HCT116 (cell line): ENCODE measurements around the gene HOXB1. TPM values are rescaled to one million over a fixed set of nuclear protein-coding genes. Genes with fewer than 3 reads are reported as not detected.

Experiments
- ATAC-seq: fragments of 200-7000 bp; cut with Tn5 transposase; 2 replicates; pipeline ENCODE4 v1.9.1; 2020; ENCODE audit warnings: mild to moderate bottlenecking, moderate library complexity
- BruUV-seq: library from RNA; stranded (reverse); fragments of 400-500 nt; replicated peaks from 2 replicates; lab custom pipeline; 2021; lab: Mats Ljungman, UMichigan
- CTCF ChIA-PET: fragments of 300-600 bp; sonication (Branson Sonifier 250); formaldehyde crosslinking; loops from one replicate; lab custom pipeline; 2021; ENCODE audit warnings: antibody characterized with exemption; lab: Charles Lee
- POLR2A ChIA-PET: fragments of 300-600, 350-600 bp; sonication (Branson Sonifier 250); formaldehyde crosslinking; loops from one replicate; lab custom pipeline; 2021; ENCODE audit warnings: antibody characterized with exemption; lab: Charles Lee
- RAD21 ChIA-PET, 2 experiments: fragments of 300-600 bp; sonication (Branson Sonifier 250); formaldehyde crosslinking; loops; one replicate each; lab custom pipeline; 2023; ENCODE audit warnings: low total read pairs in 2 of 2; ENCODE audit not compliant: uncharacterized antibody in 2 of 2, unreplicated experiment in 2 of 2, low non-redundant PET in 1 of 2; lab: Charles Lee
- DNase-seq: peaks from one replicate; pipeline ENCODE4 v3.0.0-alpha.2; 2010; ENCODE audit warnings: low read depth, low spot score
- H2AFZ ChIP-seq: fragments of 200-600 bp; shearing (Covaris generic), sonication (generic); 2 replicates; pipeline ENCODE4 v1.6.1; 2017; ENCODE audit warnings: low read depth, mixed run types, mixed read lengths, antibody characterized with exemption, low read length; ENCODE audit not compliant: poor library complexity, severe bottlenecking
- H3K27ac ChIP-seq: 2 replicates; pipeline ENCODE4 v1.5.1; 2012; ENCODE audit warnings: low read depth, low read length
- H3K27me3 ChIP-seq: fragments of 200-600 bp; sonication (generic); 2 replicates; pipeline ENCODE4 v1.6.1; 2016; ENCODE audit warnings: mixed run types, low read length, mixed read lengths; ENCODE audit not compliant: insufficient read depth
- H3K36me3 ChIP-seq, 2 experiments: fragments of 200-500 bp in 1 of 2; fragments of 200-600 bp in 1 of 2; sonication (Bioruptor generic) in 1 of 2; sonication (generic) in 1 of 2; 2 replicates each; pipeline versions ENCODE4 v1.5.1 to v1.6.1; 2014 to 2016; ENCODE audit warnings: low read length in 2 of 2, inconsistent platforms in 1 of 2, mixed read lengths in 1 of 2, mixed run types in 1 of 2; ENCODE audit not compliant: insufficient read depth in 2 of 2, control insufficient read depth in 1 of 2
- H3K4me1 ChIP-seq, 2 experiments: fragments of 200-600 bp in 1 of 2; sonication (generic) in 1 of 2; 2 replicates each; pipeline versions ENCODE4 v1.5.1 to v1.6.1; 2012 to 2017; ENCODE audit warnings: low read length in 2 of 2, inconsistent platforms in 1 of 2, mild to moderate bottlenecking in 1 of 2, mixed read lengths in 1 of 2, mixed run types in 1 of 2, moderate library complexity in 1 of 2; ENCODE audit not compliant: insufficient read depth in 2 of 2, control insufficient read depth in 1 of 2
- H3K4me2 ChIP-seq: fragments of 200-600 bp; sonication (generic); 2 replicates; pipeline ENCODE4 v1.6.1; 2017; ENCODE audit warnings: mixed run types, low read length, mixed read lengths
- H3K4me3 ChIP-seq, 2 experiments: fragments of 200-600 bp in 1 of 2; sonication (generic) in 1 of 2; replicated peaks in 1 of 2; 2 replicates each; pipeline ENCODE4 v1.5.1; 2011 to 2016; ENCODE audit warnings: low read length in 2 of 2, control low read depth in 1 of 2, low read depth in 1 of 2, mild to moderate bottlenecking in 1 of 2, mixed read lengths in 1 of 2, mixed run types in 1 of 2
- H3K79me2 ChIP-seq: fragments of 200-600 bp; sonication (generic); 2 replicates; pipeline ENCODE4 v1.6.1; 2017; ENCODE audit warnings: mild to moderate bottlenecking, mixed run types, low read length, moderate library complexity, mixed read lengths; ENCODE audit not compliant: insufficient read depth
- H3K9ac ChIP-seq: fragments of 200-600 bp; sonication (generic); 2 replicates; pipeline ENCODE4 v1.6.1; 2016; ENCODE audit warnings: low read length, mixed read lengths
- H3K9me2 ChIP-seq: fragments of 200-600 bp; sonication (generic), shearing (Covaris generic); 2 replicates; pipeline ENCODE4 v1.6.1; 2017; ENCODE audit warnings: mixed run types, mild to moderate bottlenecking, moderate library complexity; ENCODE audit not compliant: insufficient read depth
- H3K9me3 ChIP-seq, 2 experiments: fragments of 200-500 bp in 1 of 2; fragments of 200-600 bp in 1 of 2; sonication (Bioruptor generic) in 1 of 2; sonication (generic) in 1 of 2; 2 replicates each; pipeline ENCODE4 v1.6.1; 2014 to 2017; ENCODE audit warnings: low read length in 2 of 2, mixed read lengths in 2 of 2, inconsistent platforms in 1 of 2, low read depth in 1 of 2, mild to moderate bottlenecking in 1 of 2, mixed run types in 1 of 2, moderate library complexity in 1 of 2; ENCODE audit not compliant: control insufficient read depth in 1 of 2, insufficient read depth in 1 of 2
- H4K20me1 ChIP-seq: fragments of 200-600 bp; sonication (generic), shearing (Covaris generic); 2 replicates; pipeline ENCODE4 v1.6.1; 2017; ENCODE audit warnings: mixed run types, mild to moderate bottlenecking, moderate library complexity; ENCODE audit not compliant: insufficient read depth
- CBX3 ChIP-seq: IDR thresholded peaks from 2 replicates; pipeline ENCODE4 v1.6.1; 2012; ENCODE audit warnings: low read depth
- CEBPB ChIP-seq: IDR thresholded peaks from 2 replicates; pipeline ENCODE4 v1.6.1; 2012; ENCODE audit warnings: low read depth
- EGR1 ChIP-seq: IDR thresholded peaks from 2 replicates; pipeline ENCODE4 v1.6.1; 2012; ENCODE audit warnings: low read depth
- EZH2phosphoT487 ChIP-seq: fragments of 200-600 bp; IDR thresholded peaks from 2 replicates; pipeline ENCODE4 v1.6.1; 2018; ENCODE audit warnings: antibody characterized with exemption, borderline replicate concordance
- JUND ChIP-seq: IDR thresholded peaks from 2 replicates; pipeline ENCODE4 v1.6.1; 2012
- MAX ChIP-seq: IDR thresholded peaks from 2 replicates; pipeline ENCODE4 v1.6.1; 2012
- POLR2A ChIP-seq: IDR thresholded peaks from 2 replicates; pipeline ENCODE4 v1.7.0; 2011; ENCODE audit warnings: borderline replicate concordance; ENCODE audit not compliant: insufficient read depth, insufficient read length; ENCODE audit errors: extremely low read depth
- POLR2AphosphoS5 ChIP-seq: IDR thresholded peaks from 2 replicates; pipeline ENCODE4 v1.6.1; 2011; ENCODE audit warnings: mild to moderate bottlenecking, low read depth, low read length, moderate library complexity
- REST ChIP-seq: IDR thresholded peaks from 2 replicates; pipeline ENCODE4 v1.6.1; 2012; ENCODE audit warnings: low read depth
- SP1 ChIP-seq: IDR thresholded peaks from 2 replicates; pipeline ENCODE4 v1.6.1; 2012; ENCODE audit warnings: low read depth
- YY1 ChIP-seq: IDR thresholded peaks from 2 replicates; pipeline ENCODE4 v1.6.1; 2011; ENCODE audit warnings: low read length, low read depth, moderate library complexity, mild to moderate bottlenecking; ENCODE audit not compliant: insufficient replicate concordance; ENCODE audit errors: extremely low read depth
- ZNF274 ChIP-seq: fragments of 200-500 bp; sonication (Bioruptor generic); IDR thresholded peaks from 2 replicates; pipeline ENCODE4 v1.6.1; 2014; ENCODE audit warnings: mild to moderate bottlenecking, low read depth, low read length, inconsistent platforms
- intact Hi-C: fragments of 100-400 bp; cut with micrococcal nuclease; formaldehyde crosslinking; loops from 2 replicates; pipeline ENCODE4 v1.10.0; 2022
- total RNA-seq: library from RNA; stranded (reverse); gene quantifications from one replicate; pipeline ENCODE4 v1.2.1, GENCODE V29; 2021; ENCODE audit not compliant: unreplicated experiment
- TF ChIP-seq, protein P1 (sequence below), 3 experiments: fragments of 200-600 bp in 1 of 3; sonication (generic) in 1 of 3; IDR thresholded peaks in 2 of 3; conservative IDR thresholded peaks in 1 of 3; 2 replicates each; pipeline ENCODE4 v1.5.1; 2012 to 2017; ENCODE audit warnings: low read depth in 2 of 3, low read length in 2 of 3, antibody characterized with exemption in 1 of 3, borderline replicate concordance in 1 of 3, control low read depth in 1 of 3, mild to moderate bottlenecking in 1 of 3, mixed read lengths in 1 of 3, mixed run types in 1 of 3, moderate library complexity in 1 of 3; ENCODE audit not compliant: insufficient read depth in 1 of 3

The HOXB1 gene
- total RNA-seq, 1 experiment from 2014 or later = not detected

DNA sequence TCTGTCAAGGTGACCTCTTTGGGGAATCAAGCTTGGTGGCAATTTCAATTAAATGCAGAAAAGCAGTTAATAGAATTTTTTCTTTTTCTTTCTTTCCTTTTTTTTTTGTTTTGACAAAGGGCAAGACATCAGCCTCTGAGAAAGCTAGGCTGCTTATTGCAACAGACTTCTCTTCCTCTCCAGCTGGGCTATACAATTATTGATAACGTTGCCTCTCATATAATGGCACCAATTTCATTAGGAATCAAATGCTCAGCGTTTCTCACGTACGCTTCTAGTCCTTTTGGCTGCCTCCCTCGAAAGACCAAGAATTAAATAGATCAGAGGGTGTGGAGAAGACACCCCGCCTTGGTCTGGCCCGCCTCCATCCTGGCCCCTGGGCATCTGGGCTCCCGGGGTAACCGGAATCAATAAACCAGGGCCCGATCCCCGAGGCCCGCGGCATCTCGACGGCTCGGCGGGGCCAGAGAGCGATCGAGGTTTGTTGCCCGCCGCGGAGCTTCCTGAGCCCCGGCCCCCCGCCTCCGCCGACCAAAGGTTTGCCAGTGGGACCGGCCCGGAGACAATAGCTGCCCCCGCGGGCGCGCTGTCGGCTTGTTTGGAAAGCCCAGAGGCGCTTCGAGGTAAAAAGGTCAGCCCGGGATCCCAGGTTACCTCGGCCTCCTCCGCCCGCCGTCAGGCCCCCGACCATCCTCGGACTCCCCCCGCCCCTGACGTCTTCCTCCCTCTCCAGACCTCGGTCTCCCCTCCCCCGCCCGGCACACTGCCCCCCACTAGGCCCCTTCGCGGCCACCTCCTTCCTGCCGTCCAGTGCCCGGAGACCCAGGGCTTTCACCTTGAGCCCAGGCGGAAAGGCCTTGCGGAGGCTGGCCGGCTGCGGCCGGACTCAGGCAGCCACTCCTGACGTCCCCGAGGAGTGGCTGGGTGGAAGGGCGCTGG lies 3.9 kb downstream of the HOXB1 start:
- no peak for TF ChIP-seq ZNF274
- no peak for TF ChIP-seq EGR1
- TF ChIP-seq CEBPB = no peak
- no peak for TF ChIP-seq JUND
- TF ChIP-seq YY1 = no peak
- no peak for TF ChIP-seq POLR2A
- no peak for TF ChIP-seq MAX
- no peak for TF ChIP-seq CBX3
- Histone ChIP-seq H3K27me3 (no peaks in the 10 kb centered on the region), H3K27ac (no peak overlapping the region), H3K9ac (no peak overlapping the region), H3K4me1 (peaks cover 0 to 14% of the 10 kb centered on the region in 2 experiments; a peak in 2 of 4 replicates), H3K79me2 (no peaks in the 10 kb centered on the region), H3K4me3 (no peak overlapping the region), H3K9me3 (no peaks in the 10 kb centered on the region), H3K36me3 (no peaks in the 10 kb centered on the region), H3K9me2 (no peaks in the 10 kb centered on the region), H2AFZ (no peak overlapping the region), H3K4me2 (no peak overlapping the region), H4K20me1 (no peaks in the 10 kb centered on the region)
- intact Hi-C loops = no loop called here
- ChIA-PET RAD21 (no interaction called here), CTCF (no interaction called here), POLR2A (no interaction called here)
- BruUV-seq = no TSS peak
- ATAC-seq (no peak), DNase-seq (no peak)

- Histone ChIP-seq H2AFZ (no peak overlapping the region), H3K27ac (no peak overlapping the region), H3K27me3 (no peaks in the 10 kb centered on the region), H3K9ac (no peak overlapping the region), H3K4me2 (no peak overlapping the region), H3K4me3 (no peak overlapping the region), H4K20me1 (no peaks in the 10 kb centered on the region), H3K9me3 (no peaks in the 10 kb centered on the region), H3K4me1 (peaks cover 3 to 12% of the 10 kb centered on the region in 2 experiments; a peak in 3 of 4 replicates), H3K9me2 (no peaks in the 10 kb centered on the region), H3K79me2 (no peaks in the 10 kb centered on the region), H3K36me3 (no peaks in the 10 kb centered on the region)
- ChIA-PET RAD21 (no interaction called here), POLR2A (interaction anchor here (1.2 kb wide), 1 partner anchor 9 kb away, joined by 3 read pairs; no protein-coding TSS in a partner anchor), CTCF (interaction anchor here (1.0 to 1.7 kb wide), 3 partner anchors 10 to 24 kb away, joined by 3 to 4 read pairs (median 3); no protein-coding TSS in a partner anchor)
- ATAC-seq (0 out of 2 replicates have a peak, but pooled peaks have one; percentile 43), DNase-seq (no peak)
- no peak for TF ChIP-seq SP1
- TF ChIP-seq, protein P1, sequence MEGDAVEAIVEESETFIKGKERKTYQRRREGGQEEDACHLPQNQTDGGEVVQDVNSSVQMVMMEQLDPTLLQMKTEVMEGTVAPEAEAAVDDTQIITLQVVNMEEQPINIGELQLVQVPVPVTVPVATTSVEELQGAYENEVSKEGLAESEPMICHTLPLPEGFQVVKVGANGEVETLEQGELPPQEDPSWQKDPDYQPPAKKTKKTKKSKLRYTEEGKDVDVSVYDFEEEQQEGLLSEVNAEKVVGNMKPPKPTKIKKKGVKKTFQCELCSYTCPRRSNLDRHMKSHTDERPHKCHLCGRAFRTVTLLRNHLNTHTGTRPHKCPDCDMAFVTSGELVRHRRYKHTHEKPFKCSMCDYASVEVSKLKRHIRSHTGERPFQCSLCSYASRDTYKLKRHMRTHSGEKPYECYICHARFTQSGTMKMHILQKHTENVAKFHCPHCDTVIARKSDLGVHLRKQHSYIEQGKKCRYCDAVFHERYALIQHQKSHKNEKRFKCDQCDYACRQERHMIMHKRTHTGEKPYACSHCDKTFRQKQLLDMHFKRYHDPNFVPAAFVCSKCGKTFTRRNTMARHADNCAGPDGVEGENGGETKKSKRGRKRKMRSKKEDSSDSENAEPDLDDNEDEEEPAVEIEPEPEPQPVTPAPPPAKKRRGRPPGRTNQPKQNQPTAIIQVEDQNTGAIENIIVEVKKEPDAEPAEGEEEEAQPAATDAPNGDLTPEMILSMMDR (IDR thresholded peaks at IDR 0.05 in 2 of 3, conservative IDR thresholded peaks at IDR 0.05 in 1 of 3; ENCODE audit: borderline replicate concordance in 1 of 3, insufficient read depth in 1 of 3, low read depth in 2 of 3, low read length in 2 of 3) = peak in 2 of 3 experiments; percentile 40 to 73; a peak in 4 of 6 replicates
- TF ChIP-seq JUND = no peak
- no peak for TF ChIP-seq EZH2phosphoT487
- peak; percentile 67 for TF ChIP-seq CBX3
- no peak for TF ChIP-seq REST
- no peak for TF ChIP-seq POLR2AphosphoS5
- peak; percentile 70 for TF ChIP-seq CEBPB
- intact Hi-C loops = no loop called here
- no TSS peak for BruUV-seq
These were observed 7.8 kb downstream of the HOXB1 start for GRCh38 chr17:48523010-48523409.
